Endodermal cell (in vitro differentiated cells): ENCODE data around the gene NLRP9. TPM values are rescaled to one million over a fixed set of nuclear protein-coding genes. Genes with fewer than 3 reads are reported as not detected.

ENCODE experiments used
- DNase-seq: peaks from one replicate; pipeline ENCODE4 v3.0.0-alpha.2; 2017
- H3K27ac ChIP-seq: 2 replicates; pipeline ENCODE4 v1.5.1; 2013; ENCODE audit warnings: mild to moderate bottlenecking, low read depth, low read length, moderate library complexity
- H3K27me3 ChIP-seq: 2 replicates; pipeline ENCODE4 v1.6.1; 2013; ENCODE audit warnings: mild to moderate bottlenecking, low read length, moderate library complexity; ENCODE audit not compliant: insufficient read depth, control insufficient read depth, poor library complexity, severe bottlenecking
- H3K36me3 ChIP-seq: 2 replicates; pipeline ENCODE4 v1.7.0; 2013; ENCODE audit warnings: mild to moderate bottlenecking, low read length, moderate library complexity; ENCODE audit not compliant: control insufficient read depth, insufficient read depth
- H3K4me1 ChIP-seq: one replicate; pipeline ENCODE4 v1.7.0; 2013; ENCODE audit warnings: low read length; ENCODE audit not compliant: control insufficient read depth, insufficient read depth
- H3K4me3 ChIP-seq: 2 replicates; pipeline ENCODE4 v1.5.1; 2013; ENCODE audit warnings: mild to moderate bottlenecking, low read length, moderate library complexity
- H3K9ac ChIP-seq: 2 replicates; pipeline ENCODE4 v1.6.1; 2013; ENCODE audit warnings: mild to moderate bottlenecking, low read length, moderate library complexity; ENCODE audit not compliant: poor library complexity, severe bottlenecking; ENCODE audit errors: extremely low read depth
- H3K9me3 ChIP-seq: 2 replicates; pipeline ENCODE4 v1.6.1; 2013; ENCODE audit warnings: mild to moderate bottlenecking, low read length, moderate library complexity; ENCODE audit not compliant: control insufficient read depth
- H3K27ac Mint-ChIP-seq: 2 replicates; pipeline ENCODE4 v1.8.0; 2020; ENCODE audit warnings: mixed read lengths
- H3K27me3 Mint-ChIP-seq: 2 replicates; pipeline ENCODE4 v1.8.0; 2021; ENCODE audit warnings: mild to moderate bottlenecking, mixed read lengths; ENCODE audit not compliant: insufficient read depth
- H3K36me3 Mint-ChIP-seq: 2 replicates; pipeline ENCODE4 v1.8.0; 2020; ENCODE audit warnings: low read depth, mixed read lengths
- H3K4me1 Mint-ChIP-seq: 2 replicates; pipeline ENCODE4 v1.8.0; 2020; ENCODE audit warnings: mixed read lengths
- H3K4me3 Mint-ChIP-seq: 2 replicates; pipeline ENCODE4 v1.8.0; 2020; ENCODE audit warnings: mild to moderate bottlenecking, moderate library complexity, mixed read lengths
- H3K9me3 Mint-ChIP-seq: 2 replicates; pipeline ENCODE4 v1.8.0; 2020; ENCODE audit warnings: mild to moderate bottlenecking, mixed read lengths
- CTCF ChIP-seq: fragments of 200-600 bp; sonication (generic); conservative IDR thresholded peaks from 2 replicates; pipeline ENCODE4 v1.5.0; 2021; ENCODE audit warnings: antibody characterized with exemption, mild to moderate bottlenecking
- WGBS, 2 experiments: methylation state at CpG; one replicate each; pipeline versions ENCODE4 v1.1.5 to v1.1.7; 2013; ENCODE audit warnings: missing lambda C conversion rate in 2 of 2, mixed read lengths in 1 of 2; ENCODE audit not compliant: insufficient coverage in 1 of 2, insufficient read length in 1 of 2; 5-methylcytosine and 5-hydroxymethylcytosine counted together
- total RNA-seq, 2 donors: library from RNA; stranded (reverse); fragmentation: NEBNext Ultra II Directional in 1 of 2; extraction: Animal tissue kit (Norgen Biotek cat#: 25700) in 1 of 2; gene quantifications; 2 replicates in 1 of 2; 3 replicates in 1 of 2; pipeline ENCODE4 v1.2.1, GENCODE V29; 2021

The NLRP9 gene
- total RNA-seq, 2 donors from 2014 or later: not detected

GRCh38 chr19:55684946-55685681, 53.1 kb downstream of the NLRP9 start:
- Histone ChIP-seq H3K9ac (no peak overlapping the region), H3K27me3 (no peaks in the 10 kb centered on the region), H3K4me3 (no peak overlapping the region), H3K36me3 (peaks cover 48% of the 10 kb centered on the region), H3K9me3 (no peaks in the 10 kb centered on the region), H3K4me1 (peaks cover 12% of the 10 kb centered on the region), H3K27ac (no peak overlapping the region)
- 96% methylated on average over 56 to 60 of the region's 60 CpGs for WGBS, 2 experiments
- no peak overlapping the region for H3K27ac Mint-ChIP-seq
- H3K9me3 Mint-ChIP-seq: no peaks in the 10 kb centered on the region
- TF ChIP-seq CTCF: no peak
- no peak overlapping the region for H3K4me3 Mint-ChIP-seq
- peaks cover 13% of the 10 kb centered on the region for H3K4me1 Mint-ChIP-seq
- DNase-seq: no peak
- peaks cover 44% of the 10 kb centered on the region for H3K36me3 Mint-ChIP-seq
- no peaks in the 10 kb centered on the region for H3K27me3 Mint-ChIP-seq

- Histone ChIP-seq H3K4me1 (peaks cover 12% of the 10 kb centered on the region), H3K36me3 (peaks cover 57% of the 10 kb centered on the region), H3K4me3 (peak overlapping the region; percentile 1), H3K9ac (no peak overlapping the region), H3K27ac (no peak overlapping the region), H3K27me3 (no peaks in the 10 kb centered on the region), H3K9me3 (no peaks in the 10 kb centered on the region)
- Mint-ChIP-seq H3K9me3 (no peaks in the 10 kb centered on the region), H3K27me3 (no peaks in the 10 kb centered on the region), H3K4me1 (peaks cover 13% of the 10 kb centered on the region), H3K27ac (peak overlapping the region; percentile 96), H3K4me3 (peak overlapping the region; percentile 34), H3K36me3 (peaks cover 50% of the 10 kb centered on the region)
- WGBS, 2 experiments: 91 to 97% methylated on average over 21 to 22 of the region's 22 CpGs
- no peak for TF ChIP-seq CTCF
- no peak for DNase-seq
Measured at GRCh38 chr19:55683449-55684261, 54.5 kb downstream of the NLRP9 start.

- Mint-ChIP-seq H3K4me3 (no peak overlapping the region), H3K4me1 (peaks cover 29% of the 10 kb centered on the region), H3K9me3 (no peaks in the 10 kb centered on the region), H3K36me3 (peaks cover 58% of the 10 kb centered on the region), H3K27ac (no peak overlapping the region), H3K27me3 (no peaks in the 10 kb centered on the region)
- H3K9ac ChIP-seq: no peak overlapping the region
- H3K27me3 ChIP-seq: no peaks in the 10 kb centered on the region
- no peak for TF ChIP-seq CTCF
- DNase-seq: no peak
- peaks cover 15% of the 10 kb centered on the region for H3K4me1 ChIP-seq
- H3K9me3 ChIP-seq: no peaks in the 10 kb centered on the region
- peaks cover 55% of the 10 kb centered on the region for H3K36me3 ChIP-seq
- 91 to 94% methylated on average over 5 to 9 of the region's 9 CpGs for WGBS, 2 experiments
- no peak overlapping the region for H3K4me3 ChIP-seq
- H3K27ac ChIP-seq: no peak overlapping the region
Measured at GRCh38 chr19:55681131-55682092, 56.8 kb downstream of the NLRP9 start.
